Mononuclear cell (primary cell): Measurements from ENCODE around the gene PFKP. TPM values are rescaled to one million over a fixed set of nuclear protein-coding genes. Genes with fewer than 3 reads are reported as not detected.

Source experiments
- H3K27me3 ChIP-seq: 2 replicates; pipeline ENCODE4 v1.6.0; 2011; ENCODE audit warnings: low read length, control low read depth; ENCODE audit not compliant: insufficient read depth
- H3K4me1 ChIP-seq: 2 replicates; pipeline ENCODE4 v1.5.1; 2011; ENCODE audit warnings: mild to moderate bottlenecking, low read length, control low read depth; ENCODE audit not compliant: insufficient read depth
- H3K4me3 ChIP-seq: 2 replicates; pipeline ENCODE4 v1.5.1; 2011; ENCODE audit warnings: mild to moderate bottlenecking, low read length, moderate library complexity
- H3K9me3 ChIP-seq: 2 replicates; pipeline ENCODE4 v1.5.1; 2011; ENCODE audit warnings: low read depth, mild to moderate bottlenecking, control low read depth, low read length
- total RNA-seq: library from RNA; depleted of rRNA; stranded (reverse); fragments of >200 nt; gene quantifications from one replicate; pipeline ENCODE4 v1.2.3, GENCODE V29; 2012

Gene PFKP
- total RNA-seq, result 23.1 TPM

GRCh38 chr10:3067118-3067858, at the start of gene PFKP:
TSS of gene PFKP (plus strand) at chr10:3067548. CDS start at chr10:3067596, 48 bp downstream.
- Histone ChIP-seq H3K9me3 (no peaks in the 10 kb centered on the region), H3K4me1 (peaks cover 14% of the 10 kb centered on the region), H3K4me3 (peak within 1 kb of the TSS; percentile 69), H3K27me3 (no peaks in the 10 kb centered on the region)

GRCh38 chr10:3018247-3018646, 49.1 kb upstream of the PFKP start:
- no peak overlapping the region for H3K4me3 ChIP-seq
- no peaks in the 10 kb centered on the region for H3K9me3 ChIP-seq
- no peaks in the 10 kb centered on the region for H3K4me1 ChIP-seq
- no peaks in the 10 kb centered on the region for H3K27me3 ChIP-seq

- Histone ChIP-seq H3K4me3 (no peak overlapping the region), H3K4me1 (no peaks in the 10 kb centered on the region), H3K9me3 (no peaks in the 10 kb centered on the region), H3K27me3 (no peaks in the 10 kb centered on the region)
These were observed 47.0 kb upstream of the PFKP start for GRCh38 chr10:3020311-3020710.

GRCh38 chr10:3020881-3021280, 46.5 kb upstream of the PFKP start:
- Histone ChIP-seq H3K9me3 (no peaks in the 10 kb centered on the region), H3K4me1 (no peaks in the 10 kb centered on the region), H3K27me3 (no peaks in the 10 kb centered on the region), H3K4me3 (no peak overlapping the region)

GRCh38 chr10:3022027-3022426, 45.3 kb upstream of the PFKP start:
- Histone ChIP-seq H3K27me3 (no peaks in the 10 kb centered on the region), H3K4me3 (no peak overlapping the region), H3K4me1 (no peaks in the 10 kb centered on the region), H3K9me3 (no peaks in the 10 kb centered on the region)

GRCh38 chr10:3023892-3024291, 43.5 kb upstream of the PFKP start:
- Histone ChIP-seq H3K27me3 (no peaks in the 10 kb centered on the region), H3K4me3 (no peak overlapping the region), H3K4me1 (no peaks in the 10 kb centered on the region), H3K9me3 (no peaks in the 10 kb centered on the region)

- Histone ChIP-seq H3K4me3 (no peak overlapping the region), H3K9me3 (no peaks in the 10 kb centered on the region), H3K4me1 (no peaks in the 10 kb centered on the region), H3K27me3 (peaks cover 3% of the 10 kb centered on the region)
These were observed 42.2 kb upstream of the PFKP start for GRCh38 chr10:3025026-3025683.

GRCh38 chr10:3027866-3028265, 39.5 kb upstream of the PFKP start:
- Histone ChIP-seq H3K4me1 (no peaks in the 10 kb centered on the region), H3K9me3 (no peaks in the 10 kb centered on the region), H3K27me3 (peaks cover 3% of the 10 kb centered on the region), H3K4me3 (no peak overlapping the region)

GRCh38 chr10:3028441-3028840, 38.9 kb upstream of the PFKP start:
- Histone ChIP-seq H3K4me3 (no peak overlapping the region), H3K27me3 (peaks cover 3% of the 10 kb centered on the region), H3K4me1 (no peaks in the 10 kb centered on the region), H3K9me3 (no peaks in the 10 kb centered on the region)

GRCh38 chr10:3030765-3031164, 36.6 kb upstream of the PFKP start:
- H3K4me1 ChIP-seq, result peaks cover 19% of the 10 kb centered on the region
- H3K4me3 ChIP-seq, result no peak overlapping the region
- peaks cover 3% of the 10 kb centered on the region for H3K27me3 ChIP-seq
- no peaks in the 10 kb centered on the region for H3K9me3 ChIP-seq

- Histone ChIP-seq H3K4me1 (peaks cover 26% of the 10 kb centered on the region), H3K4me3 (no peak overlapping the region), H3K27me3 (peaks cover 3% of the 10 kb centered on the region), H3K9me3 (no peaks in the 10 kb centered on the region)
These were observed 35.9 kb upstream of the PFKP start for GRCh38 chr10:3031490-3031889.

- Histone ChIP-seq H3K27me3 (peaks cover 3% of the 10 kb centered on the region), H3K4me3 (no peak overlapping the region), H3K9me3 (no peaks in the 10 kb centered on the region), H3K4me1 (peaks cover 27% of the 10 kb centered on the region)
These were observed 33.4 kb upstream of the PFKP start for GRCh38 chr10:3033925-3034324.

GRCh38 chr10:3034616-3035015, 32.7 kb upstream of the PFKP start:
- Histone ChIP-seq H3K9me3 (no peaks in the 10 kb centered on the region), H3K4me3 (no peak overlapping the region), H3K27me3 (peaks cover 3% of the 10 kb centered on the region), H3K4me1 (peaks cover 27% of the 10 kb centered on the region)

GRCh38 chr10:3036155-3037021, 31.0 kb upstream of the PFKP start:
- no peaks in the 10 kb centered on the region for H3K27me3 ChIP-seq
- no peak overlapping the region for H3K4me3 ChIP-seq
- no peaks in the 10 kb centered on the region for H3K9me3 ChIP-seq
- peaks cover 27% of the 10 kb centered on the region for H3K4me1 ChIP-seq

GRCh38 chr10:3037182-3037581, 30.2 kb upstream of the PFKP start:
- Histone ChIP-seq H3K4me3 (no peak overlapping the region), H3K9me3 (no peaks in the 10 kb centered on the region), H3K4me1 (peaks cover 27% of the 10 kb centered on the region), H3K27me3 (no peaks in the 10 kb centered on the region)
